HG02840 (cell line): ENCODE results near the gene MRPL36.
"Not testable (repeated sequence)": the region's sequence is repeated elsewhere in the genome, so short reads cannot be mapped to it uniquely, and the experiment has no call there.

Source experiments
- ATAC-seq: cut with Tn5 transposase; IDR thresholded peaks from one replicate; pipeline ENCODE4 v1.9.1; 2021; ENCODE audit warnings: mild to moderate bottlenecking, moderate library complexity, moderate number of reproducible peaks; ENCODE audit not compliant: unreplicated experiment, low FRiP score

Gene MRPL36

DNA sequence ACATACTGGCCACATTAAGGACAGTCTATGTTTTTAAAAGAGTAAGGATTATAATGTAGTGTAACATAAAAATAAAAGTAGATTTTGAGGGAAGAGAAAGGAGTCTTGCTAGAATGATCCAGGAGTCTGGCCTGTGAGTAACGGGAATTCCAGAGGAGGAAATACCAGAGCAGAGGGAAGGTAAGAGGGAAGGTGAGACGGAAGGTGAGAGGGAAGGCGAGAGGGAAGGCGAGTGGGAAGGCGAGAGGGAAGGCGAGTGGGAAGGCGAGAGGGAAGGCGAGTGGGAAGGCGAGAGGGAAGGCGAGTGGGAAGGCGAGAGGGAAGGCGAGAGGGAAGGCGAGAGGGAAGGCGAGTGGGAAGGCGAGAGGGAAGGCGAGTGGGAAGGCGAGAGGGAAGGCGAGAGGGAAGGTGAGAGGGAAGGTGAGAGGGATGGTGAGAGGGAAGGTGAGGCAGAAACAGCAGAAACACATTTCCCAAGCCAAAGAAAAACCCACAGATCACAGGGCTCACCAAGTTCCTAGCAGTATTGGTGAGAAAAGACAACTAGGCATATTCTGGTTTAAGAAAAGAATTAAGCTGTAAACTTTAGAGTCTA lies 17.0 kb upstream of the MRPL36 start:
- not testable (repeated sequence) for ATAC-seq

DNA sequence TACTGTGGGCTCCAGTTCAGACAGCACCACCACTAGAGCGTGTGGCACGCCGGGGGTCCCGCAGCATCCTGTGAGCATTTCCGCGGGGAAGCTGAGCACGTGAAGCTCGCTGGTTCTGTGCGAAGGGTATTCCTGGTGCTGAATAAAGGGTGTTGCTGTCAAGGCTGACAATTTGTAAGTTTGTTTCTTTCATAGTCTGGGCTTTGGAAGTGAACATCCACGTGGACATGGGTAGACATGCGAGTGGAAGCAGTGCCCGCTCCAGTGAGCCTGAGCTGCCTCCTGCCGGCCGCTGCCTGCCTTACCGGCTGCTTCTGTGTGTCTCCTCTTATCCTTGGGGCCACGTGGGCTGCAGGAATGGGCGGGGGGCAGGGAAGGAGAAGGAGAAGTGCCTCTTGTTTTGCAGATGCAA lies 16.2 kb upstream of the MRPL36 start:
- ATAC-seq = no peak

DNA sequence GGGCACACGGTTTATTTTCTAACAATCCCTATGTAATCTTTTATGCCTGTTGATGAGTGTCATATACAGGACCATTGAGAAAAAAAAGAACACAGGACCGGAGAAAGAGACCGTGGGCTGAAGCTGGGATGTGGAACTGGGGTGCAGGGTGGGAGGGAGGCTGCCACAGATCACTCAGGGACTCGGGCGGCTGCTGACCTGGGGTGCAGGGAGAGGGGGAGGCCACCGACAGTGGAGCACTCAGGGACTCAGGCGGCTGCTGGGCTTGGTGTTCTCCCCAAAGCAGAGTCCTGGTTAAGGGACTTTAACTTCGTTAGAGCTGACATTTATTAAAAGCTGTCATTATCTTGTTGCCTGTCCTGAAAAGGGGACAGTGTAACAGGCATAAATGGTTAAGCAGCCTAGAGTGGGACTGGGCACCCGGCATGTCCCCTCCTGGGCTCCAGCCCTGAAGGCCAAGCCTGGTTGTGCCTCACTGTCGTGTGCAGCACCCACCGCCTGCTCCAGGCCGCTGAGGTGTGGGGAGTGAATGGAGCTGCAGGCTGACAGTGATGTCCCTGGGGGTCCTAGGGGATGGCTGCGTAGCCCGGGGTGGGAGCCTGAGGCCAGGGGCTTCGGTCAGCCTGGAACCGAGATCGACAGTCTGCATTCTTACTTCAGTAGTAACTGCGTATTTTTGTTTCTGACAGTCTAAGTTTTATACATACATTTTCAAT lies 15.6 kb upstream of the MRPL36 start:
- no peak for ATAC-seq

DNA sequence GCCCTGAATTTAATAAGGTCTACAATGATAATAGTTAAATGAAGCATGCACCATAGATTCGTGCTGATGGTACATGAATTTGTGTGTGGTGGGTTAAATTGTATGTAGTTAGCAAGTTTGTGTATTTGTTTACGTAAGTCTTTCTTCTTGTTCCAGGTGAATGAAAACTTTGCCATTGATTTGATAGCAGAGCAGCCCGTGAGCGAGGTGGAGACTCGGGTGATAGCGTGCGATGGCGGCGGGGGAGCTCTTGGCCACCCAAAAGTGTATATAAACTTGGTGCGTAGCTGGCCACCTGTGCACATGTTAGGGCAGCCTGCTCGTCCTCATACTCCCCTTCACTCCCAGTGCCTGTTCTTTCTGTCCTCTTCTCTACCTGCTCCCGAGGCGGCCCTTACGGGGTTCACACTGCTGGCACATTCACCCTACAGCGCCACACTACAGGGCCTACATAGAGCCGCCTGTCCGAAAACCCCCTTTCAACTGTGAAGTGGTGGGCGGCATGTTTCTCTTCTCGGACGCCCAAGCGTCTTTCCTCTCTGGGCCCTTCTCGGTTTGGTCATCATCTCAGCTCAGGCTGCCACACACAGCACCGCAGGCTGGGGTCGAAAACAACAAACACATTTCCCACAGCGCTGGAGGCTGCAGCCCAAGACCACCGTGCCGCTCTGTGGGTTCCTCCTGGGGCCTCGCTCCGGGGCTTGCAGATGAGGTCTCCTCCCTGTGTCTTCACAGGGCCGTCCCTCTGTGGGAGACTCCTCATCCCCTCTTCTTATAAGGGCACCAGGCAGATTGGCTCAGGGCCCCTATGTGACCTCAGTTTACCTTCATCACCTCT lies 14.8 kb upstream of the MRPL36 start:
- no peak for ATAC-seq

DNA sequence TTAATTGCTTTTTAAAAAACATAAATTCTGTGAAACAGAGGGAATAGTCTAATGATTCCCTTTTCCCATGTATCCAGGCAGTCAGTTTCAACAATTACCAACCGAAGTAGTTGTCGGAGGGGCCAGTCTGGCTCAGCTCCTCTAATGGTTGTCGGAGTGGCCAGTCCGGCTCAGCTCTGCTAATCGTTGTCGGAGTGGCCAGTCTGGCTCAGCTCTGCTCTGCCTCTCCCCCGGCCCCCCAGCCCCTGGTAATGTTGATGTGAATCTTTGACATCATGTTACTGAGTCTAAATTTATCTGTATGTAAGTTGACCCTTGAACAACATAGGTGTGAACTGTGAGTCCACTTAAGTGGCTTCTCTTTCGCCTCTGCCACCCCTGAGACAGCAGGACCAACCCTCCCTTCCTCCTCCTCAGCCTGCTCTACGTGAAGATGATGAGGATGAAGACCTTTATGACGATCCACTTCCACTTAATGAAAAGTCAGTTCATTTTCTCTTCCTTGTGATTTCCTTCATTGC lies 11.0 kb upstream of the MRPL36 start:
- ATAC-seq = no peak

DNA sequence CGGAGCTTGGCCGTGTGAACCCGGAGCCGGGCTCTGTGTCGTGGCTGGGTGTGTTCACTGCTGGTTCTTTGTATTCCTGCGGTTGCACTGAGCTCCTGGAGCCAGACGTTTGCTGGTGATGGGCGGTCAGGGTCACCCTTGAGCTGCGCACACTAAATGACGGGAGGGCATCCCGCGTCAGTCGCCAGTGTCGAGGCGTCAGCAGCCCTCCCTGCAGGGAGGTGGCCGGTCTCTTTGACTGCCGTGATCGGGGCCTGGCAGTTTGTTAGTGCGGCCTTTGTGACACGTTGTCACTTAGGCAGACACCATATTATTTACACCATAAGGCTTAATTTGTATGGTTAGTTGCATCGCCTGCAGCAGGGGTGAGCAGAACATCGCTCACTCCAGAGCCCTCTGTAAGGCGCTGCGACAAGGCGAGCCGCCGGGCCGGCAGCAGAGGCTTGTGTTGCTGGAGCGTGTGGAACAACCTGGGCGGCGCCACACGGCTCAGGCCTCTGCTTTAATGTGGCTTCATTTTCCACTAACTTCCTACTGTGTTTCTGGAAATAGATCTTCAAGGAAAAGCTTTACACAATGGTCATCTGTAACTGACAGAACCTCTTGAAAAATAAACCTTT lies 9.9 kb upstream of the MRPL36 start:
- ATAC-seq = no peak

DNA sequence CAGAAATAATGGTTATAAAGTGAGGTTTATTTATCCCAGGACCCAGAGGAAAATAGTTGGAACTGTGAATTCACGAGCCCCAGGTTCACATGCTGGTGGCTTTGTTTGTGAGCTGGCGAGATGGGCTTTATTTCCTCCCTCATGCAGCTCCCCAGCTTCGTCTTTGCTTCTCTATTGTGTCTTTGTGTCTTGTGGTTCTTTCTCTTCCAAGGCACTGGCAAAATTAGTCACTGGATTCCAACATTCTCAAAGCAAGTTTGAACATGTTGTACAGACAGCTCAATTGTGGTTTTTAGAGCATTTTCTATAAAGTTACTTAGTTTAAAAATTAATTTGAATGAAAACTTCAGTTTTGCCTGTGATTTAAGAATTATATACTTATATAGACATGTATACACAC lies 8.8 kb upstream of the MRPL36 start:
- ATAC-seq = no peak

DNA sequence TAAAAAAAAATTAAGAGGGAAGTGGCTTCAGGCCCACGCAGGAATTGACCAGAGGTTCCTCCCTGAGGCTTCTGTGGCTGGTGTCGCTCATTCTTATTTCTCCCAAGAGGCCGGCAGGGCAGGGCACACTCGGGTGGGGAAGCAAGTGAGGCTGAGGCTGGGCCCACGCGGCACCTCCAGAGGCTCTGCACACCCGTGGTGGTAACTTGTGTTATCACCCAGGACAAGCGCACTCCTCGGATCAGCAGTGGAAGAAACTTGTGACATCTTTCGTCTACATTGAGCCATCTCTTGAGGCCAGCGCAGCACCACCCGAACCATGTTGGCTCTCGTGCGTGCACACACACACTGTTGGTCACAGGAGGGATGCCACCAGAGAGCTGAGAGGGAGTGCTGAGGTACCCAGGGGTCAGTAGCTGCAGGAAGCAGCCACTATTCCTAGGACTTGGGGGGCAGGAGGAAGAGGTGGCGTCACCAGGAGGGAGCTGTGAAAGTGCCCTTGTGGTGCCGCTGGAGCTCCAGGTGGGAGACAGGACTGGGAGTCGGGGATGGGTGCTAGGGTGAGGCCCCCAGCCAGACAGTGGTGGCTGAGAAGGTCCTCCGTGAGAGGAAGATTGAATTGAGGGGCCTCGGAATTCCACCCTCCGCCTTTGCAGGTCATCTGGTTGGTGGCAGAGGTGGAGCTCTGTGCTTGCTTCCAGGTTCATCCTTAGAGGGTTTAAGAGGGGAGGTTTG lies 8.0 kb upstream of the MRPL36 start:
- ATAC-seq = no peak

DNA sequence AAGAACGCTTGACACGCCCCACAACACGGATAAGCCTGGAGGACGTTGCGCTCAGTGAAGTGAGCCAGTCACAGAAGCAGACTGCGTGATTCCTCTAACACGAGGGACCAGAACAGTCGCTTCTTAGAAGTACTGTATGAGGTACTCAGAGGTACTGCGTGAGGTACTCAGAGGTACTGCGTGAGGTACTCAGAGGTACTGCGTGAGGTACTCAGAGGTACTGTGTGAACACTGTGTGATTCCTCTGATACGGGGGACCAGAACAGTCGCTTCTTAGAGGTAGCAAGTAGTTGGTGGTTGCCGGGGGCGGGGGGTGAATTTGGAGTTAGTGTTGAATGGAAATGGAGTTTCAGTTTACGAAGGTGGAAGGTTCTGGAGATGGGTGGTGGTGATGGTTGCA lies 7.3 kb upstream of the MRPL36 start:
- ATAC-seq = no peak

DNA sequence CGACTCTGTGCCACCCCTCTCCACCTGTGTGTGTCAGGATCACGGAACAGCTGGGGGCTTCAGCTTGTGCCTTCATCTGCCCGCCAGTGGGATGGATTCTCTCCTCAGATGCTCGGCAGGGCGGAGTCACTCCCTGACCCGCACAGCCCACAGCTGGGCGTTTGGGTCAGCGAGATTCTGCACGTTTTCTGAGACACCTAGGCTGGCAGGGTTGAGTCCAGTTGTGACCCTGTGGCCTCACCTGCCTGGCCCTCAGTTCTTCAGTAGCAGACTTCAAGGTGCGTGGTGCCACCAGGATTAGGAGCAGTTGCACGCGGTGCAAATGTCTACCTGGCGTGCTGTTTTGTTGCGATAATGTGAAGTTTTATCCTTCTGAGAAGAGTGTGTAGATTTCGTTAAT lies 6.6 kb upstream of the MRPL36 start:
- ATAC-seq = no peak

DNA sequence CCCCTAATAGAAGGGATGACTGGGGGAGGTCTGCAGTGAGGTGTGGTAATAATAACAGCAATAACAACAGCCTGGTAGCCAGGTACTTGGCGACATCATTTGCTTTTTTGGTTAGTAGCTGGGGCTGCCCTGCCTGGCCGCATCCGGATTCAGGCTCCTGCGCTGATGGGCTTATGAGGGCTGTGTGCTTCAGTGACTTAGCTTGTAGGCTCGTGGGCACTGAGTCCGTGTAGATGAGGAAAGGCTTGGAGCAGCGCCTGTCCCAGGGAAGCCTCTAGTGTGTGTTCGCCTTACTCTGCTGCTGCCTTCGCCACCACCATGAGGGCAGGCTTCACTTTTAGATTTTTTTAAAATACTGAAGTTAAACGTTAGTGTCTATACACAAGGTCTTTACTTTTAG lies 6.1 kb upstream of the MRPL36 start:
- ATAC-seq = no peak

DNA sequence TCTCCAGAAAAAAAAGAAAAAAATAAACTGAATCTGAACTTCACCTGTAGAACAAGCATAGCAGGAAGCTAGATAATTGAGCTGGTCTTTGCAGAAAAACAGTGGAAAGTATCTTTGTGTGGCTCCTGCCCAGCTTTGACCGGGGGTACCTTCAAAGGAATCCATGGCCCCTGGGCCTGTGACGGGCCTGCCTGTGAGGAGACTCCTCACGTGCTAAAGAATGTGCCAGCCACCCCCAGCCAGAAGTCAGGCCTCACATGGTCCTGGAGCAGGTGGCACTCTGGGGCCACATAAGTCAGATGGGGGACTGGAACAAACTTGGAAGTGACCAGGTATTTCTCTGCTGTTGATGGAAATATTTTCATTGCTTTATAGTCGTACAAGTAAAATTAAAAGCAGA lies 5.7 kb upstream of the MRPL36 start:
- ATAC-seq = no peak

DNA sequence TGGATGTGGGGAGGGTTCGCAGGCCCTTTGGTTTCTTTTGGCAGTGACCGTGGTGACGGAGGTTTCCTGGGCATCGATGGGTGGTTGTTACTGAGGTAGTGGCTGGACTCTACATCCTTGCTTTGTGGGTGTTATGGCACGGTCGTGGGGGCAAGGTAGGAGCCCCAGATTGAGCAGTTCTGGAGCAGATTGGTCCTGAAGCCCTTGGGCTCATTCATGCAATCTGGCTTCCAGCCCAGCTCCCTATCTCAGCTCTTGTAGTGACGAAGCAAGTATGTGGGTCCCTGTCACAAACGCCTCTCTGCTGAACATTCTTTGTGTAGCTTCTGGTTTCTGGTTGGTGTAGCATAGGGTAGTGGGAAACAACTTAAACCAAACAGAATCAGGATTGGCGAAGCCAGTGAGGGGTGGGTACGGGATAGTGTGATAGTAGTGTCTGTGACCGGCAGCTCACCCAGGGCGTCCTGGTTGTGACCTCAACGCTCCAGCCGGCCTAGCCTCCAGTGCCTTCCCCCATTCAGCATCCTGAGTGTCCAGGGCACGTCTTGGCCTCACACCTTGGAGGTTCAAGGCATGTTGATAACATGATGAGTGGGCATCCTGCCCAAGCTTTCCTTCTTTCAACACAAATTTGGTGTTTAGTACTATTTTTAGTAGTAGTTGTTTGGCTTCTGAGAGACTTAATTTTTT lies 4.5 kb upstream of the MRPL36 start:
- ATAC-seq = no peak

DNA sequence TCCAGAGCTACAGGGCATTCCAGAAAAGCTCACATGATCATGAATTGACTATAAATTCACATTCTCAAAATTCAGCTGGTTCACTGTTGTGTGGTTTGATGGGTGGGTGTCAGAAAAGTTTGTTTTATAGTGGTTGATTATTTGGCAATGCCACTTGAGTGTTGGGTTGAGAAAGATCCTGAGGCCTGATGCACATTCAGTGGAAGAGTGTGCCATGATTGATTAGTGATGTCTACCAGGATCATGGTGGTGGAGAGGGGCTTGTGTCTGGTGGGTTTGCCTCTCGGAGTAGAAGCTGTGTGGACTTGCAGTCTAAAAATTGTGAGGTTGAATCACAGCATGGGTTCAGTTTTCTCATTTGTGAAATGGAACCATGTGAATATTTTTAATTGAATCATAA lies 3.6 kb upstream of the MRPL36 start:
- no peak for ATAC-seq

DNA sequence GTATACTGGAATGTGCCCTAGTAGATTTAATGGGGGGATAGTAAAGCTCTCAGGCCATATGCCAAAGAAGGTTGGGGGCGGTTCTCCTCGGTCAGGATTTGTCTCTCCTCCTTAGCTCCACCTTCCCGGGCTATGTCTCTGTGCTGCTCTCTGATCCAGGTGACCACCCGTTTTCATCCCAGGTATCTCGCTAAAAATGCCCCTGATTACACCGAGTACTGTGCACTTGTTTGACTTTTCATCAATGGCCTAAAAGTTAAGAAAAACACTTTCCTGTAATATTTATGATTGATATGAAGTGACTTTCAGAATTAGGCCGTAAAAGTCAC lies 2.3 kb upstream of the MRPL36 start:
- no peak for ATAC-seq

DNA sequence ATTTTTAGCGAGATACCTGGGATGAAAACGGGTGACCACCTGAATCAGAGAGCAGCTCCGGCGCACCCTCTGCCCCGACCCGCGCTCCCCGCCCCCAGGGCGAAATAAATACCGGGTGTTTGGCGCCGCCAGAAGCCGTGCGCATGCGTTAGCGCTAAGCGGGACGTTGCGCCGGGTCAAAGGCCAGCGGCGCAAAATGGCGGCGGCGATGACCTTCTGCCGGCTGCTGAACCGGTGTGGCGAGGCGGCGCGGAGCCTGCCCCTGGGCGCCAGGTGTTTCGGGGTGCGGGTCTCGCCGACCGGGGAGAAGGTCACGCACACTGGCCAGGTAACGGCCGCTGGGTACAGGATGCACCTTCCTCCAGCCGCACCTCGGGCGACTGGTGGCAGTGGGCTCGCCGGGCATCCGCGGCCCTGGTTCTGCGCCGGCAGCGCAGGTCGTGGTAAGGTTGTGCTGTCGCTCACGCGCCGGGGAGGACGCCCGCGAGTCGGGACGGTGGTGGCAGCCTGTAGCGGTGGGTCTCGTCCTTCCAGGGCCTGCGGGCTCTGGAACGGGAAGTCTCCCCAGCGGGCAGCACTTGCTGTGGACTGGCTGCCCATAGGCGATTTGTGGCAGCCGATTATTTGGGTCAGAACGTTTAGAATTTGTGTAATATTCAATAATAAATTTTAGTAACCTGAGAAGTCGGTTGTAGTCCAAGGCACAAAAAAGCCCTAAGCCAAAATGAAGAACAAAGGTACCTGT lies 1.8 kb upstream of the MRPL36 start, which contains the start of gene NDUFS6:
Gene NDUFS6 (plus strand): TSS at position 186 of the 745 bp plus-strand sequence. CDS start 11 bp downstream, at position 197.
- ATAC-seq = peak; percentile 56

DNA sequence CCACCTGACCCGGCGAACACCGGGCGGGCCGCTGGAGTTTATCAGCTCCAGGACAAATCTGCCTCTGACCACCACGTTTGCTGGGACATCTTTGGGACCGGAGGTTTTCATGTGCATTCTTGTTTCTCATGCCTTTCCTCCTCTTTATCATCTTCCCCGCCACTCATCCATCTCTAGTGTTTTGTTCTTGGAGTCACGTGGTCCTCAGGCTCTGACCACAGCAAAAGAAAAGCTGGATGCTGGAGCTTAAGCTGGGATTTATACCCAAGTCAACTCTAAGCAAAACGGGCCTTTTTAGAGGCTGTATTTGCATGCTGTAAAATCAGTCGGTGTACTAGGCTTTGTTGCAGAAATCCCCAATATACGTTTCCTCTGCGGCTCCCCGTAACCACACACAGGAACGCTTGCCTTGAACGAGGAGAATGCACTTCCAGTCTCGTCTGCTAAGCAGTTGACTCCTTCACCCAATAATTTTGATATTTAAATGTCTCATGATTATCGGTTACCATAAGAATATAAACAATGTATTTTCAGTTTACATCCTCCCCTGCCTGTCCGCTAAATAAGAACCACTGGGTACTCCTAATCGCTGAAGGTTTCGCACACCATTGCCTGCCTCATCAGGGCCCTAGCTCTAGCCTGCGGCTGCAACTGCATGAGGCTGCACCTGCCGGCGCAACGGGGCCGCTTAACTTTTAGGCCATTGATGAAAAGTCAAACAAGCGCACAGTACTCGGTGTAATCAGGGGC lies 1.0 kb upstream of the MRPL36 start:
- ATAC-seq = peak; percentile 32

DNA sequence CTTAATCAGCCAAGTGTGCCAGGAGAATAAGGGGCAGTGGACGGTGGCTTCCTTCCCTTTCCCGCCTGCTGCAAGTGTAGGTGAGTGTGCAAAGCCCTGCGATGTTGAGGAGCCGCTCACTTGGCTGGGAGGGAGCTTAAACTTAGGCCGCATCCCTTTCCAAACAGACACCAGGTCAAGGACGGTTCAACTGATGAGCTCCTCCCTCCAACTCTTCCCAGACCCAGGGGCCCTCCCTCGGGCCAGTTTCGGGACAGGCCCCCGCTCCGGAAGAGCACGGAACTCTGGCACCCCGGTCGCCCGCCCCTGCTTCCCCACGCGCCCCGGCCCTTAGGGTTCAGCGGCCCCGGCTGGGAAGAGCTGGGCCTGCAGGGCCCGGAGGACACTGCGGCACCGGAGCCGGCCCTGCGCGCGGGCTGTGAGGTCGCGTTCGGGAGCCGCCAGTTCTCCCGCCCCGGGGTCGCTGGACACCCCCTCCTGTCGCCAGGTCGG lies 481 bp downstream of the MRPL36 start:
- peak; percentile 17 for ATAC-seq
